GM19372 (cell line): ENCODE results near the gene EXOG.

ENCODE experiments used
- ATAC-seq: cut with Tn5 transposase; IDR thresholded peaks from one replicate; pipeline ENCODE4 v1.9.1; 2021; ENCODE audit warnings: mild to moderate bottlenecking, low read depth, moderate library complexity; ENCODE audit not compliant: unreplicated experiment

EXOG gene

DNA sequence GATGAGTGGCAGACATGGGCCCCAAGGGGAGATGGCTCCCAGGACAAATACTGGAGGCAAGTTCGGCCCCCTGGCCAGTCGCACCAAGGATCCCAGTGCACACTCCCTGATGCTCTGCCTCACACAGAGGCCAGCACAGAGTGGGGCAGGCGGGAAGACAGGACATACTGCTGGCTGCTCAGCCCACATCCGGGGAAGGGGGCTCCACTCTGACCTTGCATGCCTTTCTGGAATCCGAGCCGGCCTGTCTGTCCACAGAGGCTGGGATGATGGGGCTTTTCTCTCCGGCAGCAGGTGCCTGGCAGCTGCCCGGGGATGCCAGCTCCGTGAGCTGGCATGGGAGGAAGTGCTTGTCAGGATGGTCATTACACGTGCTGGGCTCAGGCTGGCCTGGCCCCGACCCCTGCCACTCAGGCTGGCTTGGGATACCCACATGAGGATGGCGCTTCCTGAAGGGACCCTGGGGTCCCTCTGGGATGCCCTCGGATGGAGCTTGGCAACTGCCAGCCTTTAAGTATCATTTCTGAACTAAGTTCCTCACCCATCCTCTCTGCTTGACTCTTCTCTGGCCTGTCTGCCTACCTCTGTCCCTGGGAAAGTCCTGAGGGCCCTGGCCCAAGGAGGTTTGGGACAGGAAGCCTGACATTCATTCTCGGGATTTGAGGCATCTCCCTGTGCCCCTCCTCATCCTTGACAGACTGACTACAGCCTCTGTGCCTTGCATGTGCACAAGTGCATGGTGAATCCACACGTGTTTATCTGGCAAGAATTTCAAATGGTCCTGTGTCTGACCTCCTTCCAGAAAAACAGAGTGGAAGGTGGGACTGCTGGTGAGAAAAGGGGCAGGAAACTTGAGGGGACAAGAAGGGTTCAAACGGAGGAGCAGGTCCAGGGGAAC, 46.5 kb downstream of the EXOG start:
- no peak for ATAC-seq

DNA sequence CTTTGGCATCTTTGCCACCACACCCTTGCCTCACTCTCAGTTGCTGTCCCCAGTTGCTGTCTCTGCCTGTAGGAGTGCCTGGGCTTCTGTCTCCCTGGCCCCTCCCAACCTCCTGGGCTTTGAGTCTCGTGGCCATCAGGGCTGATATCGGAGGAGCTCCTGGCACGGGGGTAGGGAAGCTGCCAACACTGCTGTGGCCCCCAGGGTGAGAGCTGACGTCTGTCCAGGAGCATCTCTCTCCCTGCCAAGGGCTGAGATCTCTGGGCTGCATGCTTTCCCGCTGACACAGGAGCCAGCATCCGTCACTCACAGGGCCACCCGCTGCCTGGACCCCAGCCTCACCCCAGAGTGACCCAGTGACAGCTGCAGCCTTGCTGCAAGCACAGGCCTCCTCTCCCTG, 47.4 kb downstream of the EXOG start:
- no peak for ATAC-seq

DNA sequence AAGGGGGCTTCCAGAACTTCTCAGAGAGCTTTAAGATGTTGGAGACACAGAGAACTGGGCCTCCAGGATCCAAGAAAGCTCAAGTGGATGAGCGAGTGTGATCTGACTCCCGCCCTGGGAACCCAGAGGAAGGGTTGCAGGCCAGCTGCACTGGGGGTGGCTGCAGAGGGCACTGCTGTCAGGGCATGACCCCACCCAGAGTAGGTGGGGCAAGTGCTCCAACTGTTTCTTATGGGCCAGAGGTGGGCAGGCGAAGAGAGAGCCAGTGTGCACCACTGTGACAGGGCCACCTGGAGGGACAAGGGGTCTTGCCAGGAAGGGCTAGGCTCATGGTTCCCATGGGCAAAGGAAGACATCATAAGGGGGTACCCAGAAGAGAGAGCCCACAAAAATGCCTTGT, 48.8 kb downstream of the EXOG start:
- ATAC-seq = no peak

DNA sequence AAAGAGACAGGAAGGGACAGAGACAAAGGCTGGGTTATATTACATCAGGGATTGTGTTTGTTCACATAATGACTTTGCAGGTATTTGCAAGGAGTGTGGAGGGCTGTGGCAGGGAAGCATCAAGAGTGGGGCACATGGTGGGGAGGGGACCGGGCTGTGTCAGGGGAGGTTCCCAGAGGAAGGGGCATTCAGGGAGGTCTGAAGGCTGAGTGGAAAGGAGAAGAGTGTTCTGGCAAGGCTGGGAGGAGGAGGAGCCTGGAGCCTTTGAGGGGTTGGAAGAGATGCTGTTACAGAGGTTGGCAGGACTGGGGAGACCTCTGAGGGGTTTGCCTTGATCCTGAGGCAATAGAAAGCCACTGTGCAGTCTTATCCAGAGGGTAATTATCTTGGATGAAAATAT, 49.4 kb downstream of the EXOG start:
- no peak for ATAC-seq

DNA sequence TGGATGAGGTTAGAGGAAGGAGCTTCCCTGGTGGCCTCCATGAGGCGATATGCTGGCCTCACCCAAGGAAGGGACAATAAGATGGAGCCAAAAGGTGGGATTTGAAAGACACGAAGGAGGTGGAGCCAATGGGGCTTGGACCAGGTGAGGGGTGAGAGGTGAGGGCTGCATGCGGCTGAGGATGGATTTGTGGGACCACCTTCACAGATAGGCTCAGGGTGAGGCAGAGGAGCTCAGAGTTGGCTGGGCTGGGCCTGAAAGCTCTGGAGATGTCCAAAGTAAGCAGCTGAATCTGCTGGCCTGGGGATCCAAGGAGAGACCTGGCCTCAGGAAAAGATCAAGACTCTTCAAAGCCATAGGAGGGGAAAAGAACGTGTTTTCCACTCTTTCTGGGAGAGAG, 49.8 kb downstream of the EXOG start:
- ATAC-seq = no peak

DNA sequence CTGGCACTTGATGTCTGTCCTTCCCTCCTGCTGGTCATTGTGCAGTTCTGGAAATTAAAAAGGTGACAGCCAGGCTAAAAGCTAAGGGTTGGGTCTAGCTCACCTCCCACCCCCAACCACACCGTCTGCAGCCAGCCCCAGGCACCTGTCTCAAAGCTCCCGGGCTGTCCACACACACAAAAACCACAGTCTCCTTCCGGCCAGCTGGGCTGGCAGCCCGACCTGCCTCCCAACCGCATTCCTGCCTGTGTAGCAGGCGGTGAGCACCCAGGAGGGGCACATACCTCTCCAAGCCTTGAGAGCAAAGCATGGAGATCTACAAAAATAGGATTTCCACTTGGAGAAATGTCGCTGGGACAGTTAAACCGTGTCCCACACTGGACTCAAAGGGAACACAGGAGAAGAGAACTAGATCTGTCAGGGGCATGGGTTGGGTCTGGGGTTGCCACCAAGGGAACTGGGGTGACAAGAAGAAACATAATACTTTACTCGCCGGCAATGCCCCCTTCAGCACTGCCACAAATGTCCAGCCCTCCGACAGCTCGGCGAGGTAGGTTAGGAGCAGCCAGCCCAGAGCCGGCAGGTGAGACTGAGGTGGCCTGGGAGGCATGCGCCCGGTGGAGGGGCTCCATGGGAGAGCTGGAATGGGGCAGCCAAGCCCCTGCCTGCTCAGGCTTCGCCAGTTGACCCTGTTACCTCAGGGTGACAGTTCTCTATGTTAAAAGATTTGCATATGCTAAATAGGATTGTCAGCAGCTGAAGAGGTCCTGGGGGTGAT, 52.2 kb downstream of the EXOG start:
- ATAC-seq = no peak

DNA sequence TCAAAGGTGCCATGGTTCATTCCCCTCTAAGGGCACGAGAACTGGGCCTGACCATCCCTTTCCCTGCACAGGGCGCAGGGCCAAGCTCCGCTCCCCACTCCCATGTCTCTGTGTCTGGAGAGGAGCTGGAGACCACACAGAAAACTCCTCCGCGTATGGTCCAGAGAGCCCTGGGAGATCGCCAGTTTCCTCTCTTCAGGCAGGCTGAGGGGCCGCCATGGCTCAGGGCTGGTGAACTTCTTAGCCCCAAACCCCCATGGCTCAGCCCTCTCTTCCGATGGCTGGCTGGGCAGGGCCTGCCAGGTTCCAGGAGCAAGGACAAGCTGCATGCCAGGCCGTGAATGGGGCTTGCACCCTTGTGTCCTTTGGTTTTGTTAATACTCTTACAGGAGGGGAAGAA, 52.9 kb downstream of the EXOG start:
- no peak for ATAC-seq

DNA sequence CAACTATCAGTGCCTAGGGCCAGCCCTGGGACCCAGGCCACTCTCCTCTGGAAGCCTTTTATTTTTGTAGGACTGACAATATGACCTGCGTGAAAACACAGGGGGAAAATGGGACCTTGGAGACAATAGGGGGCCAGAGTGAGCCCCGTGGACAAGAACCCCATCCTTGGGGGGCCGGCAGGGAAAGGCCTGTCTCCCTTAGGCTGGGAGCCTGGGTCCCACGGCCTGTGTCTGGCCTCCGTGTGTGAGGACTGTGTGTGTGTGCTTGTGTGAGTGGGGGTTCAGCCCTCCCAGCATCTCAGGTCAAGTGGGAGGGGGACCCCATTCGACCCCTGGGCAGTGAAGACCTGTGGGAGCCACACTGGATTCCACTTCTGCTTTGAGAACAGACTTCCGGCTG, 53.3 kb downstream of the EXOG start:
- no peak for ATAC-seq

DNA sequence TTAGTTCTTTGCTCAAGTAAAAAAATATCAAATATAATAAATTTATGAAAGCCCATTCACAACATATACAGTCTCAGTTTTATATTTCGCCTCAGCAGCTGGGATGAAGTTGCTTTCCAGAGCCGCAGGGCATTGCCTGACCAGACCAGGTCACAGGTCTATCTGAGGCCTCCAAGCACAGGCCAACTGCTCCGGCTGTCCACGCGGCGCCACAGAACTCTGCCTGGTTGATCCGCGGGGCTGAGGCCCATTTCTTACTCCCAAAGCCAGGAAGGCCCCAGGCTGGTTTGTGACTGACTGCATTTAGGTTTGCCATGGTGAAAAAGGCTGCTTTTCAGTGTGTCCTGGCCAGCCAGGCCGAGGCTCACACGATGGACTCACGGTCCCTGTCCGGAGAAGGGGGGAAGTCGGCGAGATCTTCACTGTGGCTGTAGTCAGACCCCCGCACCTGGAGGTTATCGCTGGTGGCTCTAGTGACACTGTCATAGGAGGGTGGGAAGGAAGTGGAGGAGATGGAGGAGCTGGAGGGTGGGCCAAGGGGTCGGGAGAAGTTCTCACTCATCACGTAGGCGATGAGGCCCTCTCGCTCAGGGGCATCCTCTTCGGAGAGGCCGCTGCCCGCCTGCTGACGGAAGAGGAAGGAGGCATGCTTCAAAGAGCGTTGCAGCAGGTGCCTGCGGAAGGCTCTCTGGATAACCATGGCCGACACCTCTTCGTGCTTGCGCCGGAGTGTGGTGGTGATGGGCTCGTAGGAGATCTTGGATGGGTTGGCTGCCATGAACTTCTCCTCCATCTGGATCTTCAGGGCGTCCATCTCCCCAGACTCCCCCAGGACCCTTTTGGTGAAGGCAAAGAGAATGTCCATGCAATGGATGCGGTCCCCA, 54.1 kb downstream of the EXOG start:
- no peak for ATAC-seq

DNA sequence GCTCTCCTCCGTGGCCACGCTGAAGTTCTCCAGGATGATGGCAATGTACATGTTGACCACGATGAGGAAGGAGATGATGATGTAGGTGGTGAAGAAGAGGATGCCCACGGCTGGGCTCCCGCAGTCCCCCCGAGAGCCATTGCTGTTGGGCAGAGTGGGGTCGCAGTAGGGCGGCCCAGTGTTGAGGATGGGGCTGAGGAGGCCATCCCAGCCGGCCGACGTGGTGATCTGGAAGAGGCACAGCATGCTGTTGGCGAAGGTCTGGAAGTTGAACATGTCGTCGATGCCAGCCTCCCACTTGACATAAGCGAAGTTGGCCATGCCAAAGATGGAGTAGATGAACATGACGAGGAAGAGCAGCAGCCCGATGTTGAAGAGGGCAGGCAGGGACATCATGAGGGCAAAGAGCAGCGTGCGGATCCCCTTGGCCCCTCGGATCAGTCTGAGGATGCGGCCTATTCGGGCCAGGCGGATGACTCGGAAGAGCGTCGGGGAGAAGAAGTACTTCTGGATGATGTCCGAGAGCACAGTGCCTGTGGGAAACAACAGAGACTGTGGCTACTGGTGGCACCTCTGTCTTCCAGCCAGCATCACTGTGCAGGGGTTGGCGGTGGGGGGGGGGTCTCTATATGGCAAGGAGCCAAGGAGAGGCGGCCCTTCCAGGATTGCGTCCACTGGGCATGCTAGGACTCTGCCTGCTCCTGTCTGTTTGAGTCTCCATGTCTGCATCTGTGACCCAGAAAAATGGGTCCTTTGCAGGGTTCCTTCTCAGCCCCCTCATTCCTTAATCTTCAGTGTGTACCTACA, 55.1 kb downstream of the EXOG start:
- ATAC-seq = no peak

DNA sequence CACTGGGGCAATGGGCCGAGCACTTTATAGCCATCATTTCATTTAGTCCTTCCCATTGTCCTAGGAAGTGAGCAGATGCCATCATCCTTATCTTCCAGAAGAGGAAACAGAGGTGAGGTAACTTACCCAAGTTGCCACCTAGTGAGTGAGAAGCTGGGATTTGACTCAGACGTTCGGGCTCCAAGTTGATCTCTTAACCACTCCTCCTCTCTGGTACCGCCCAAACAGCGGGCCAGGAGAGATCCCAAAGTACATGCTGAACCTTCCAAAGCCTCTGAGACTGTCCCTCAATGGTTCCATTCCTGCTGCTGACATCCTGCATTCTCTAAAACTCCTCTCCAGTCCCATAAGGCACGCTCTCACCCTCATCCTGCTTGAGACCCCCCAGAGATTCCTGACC, 56.2 kb downstream of the EXOG start:
- no peak for ATAC-seq

DNA sequence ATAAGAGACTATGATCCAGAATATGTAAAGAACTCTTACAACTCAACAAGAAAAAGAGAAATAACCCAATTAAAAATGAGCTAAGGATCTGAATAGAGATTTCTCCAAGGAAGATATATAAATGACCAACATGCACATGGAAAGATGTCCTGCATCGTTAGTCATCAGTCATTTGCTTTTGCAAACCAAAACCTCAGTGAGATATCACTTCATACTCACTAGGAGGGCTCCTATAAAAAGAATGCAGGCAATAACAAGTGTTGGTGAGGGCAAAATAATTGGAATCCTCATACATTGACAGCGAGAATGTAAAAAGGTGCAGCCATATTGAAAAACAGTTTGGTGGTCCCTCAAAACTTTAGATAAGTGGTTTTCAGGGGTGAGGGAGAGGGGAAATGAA, 56.9 kb downstream of the EXOG start:
- no peak for ATAC-seq

DNA sequence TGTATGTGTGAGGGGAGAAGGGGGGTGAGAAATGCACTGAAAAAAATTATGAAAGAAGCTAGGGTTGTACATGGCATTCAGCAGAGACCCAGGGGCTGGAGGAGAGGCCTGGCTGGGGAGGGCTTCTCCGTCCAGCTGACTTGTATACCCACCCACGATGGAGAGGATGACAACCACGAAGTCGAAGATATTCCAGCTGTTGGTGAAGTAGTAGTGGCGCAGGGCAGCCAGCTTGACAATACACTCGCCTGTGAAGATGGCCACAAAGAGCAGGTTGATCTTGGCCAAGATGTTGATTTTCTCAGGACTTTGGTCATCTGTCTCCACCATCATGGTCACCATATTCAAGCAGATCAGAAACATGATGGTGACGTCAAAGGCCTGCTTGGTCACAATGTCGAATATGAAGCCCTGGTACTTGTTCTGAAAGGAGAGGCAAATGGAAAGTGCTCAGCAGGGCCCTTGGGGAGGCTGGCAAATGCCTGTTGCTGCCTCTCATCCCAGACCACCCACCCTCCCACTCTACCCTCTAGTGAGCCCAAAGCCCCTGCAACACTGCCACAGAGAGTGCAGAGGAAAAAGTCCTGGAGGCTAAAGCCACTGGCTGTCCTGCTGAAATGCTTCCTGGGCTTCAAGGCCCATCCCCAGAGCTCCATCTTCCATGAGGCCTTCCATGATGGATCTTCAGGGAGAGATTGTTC, 58.1 kb downstream of the EXOG start:
- no peak for ATAC-seq

DNA sequence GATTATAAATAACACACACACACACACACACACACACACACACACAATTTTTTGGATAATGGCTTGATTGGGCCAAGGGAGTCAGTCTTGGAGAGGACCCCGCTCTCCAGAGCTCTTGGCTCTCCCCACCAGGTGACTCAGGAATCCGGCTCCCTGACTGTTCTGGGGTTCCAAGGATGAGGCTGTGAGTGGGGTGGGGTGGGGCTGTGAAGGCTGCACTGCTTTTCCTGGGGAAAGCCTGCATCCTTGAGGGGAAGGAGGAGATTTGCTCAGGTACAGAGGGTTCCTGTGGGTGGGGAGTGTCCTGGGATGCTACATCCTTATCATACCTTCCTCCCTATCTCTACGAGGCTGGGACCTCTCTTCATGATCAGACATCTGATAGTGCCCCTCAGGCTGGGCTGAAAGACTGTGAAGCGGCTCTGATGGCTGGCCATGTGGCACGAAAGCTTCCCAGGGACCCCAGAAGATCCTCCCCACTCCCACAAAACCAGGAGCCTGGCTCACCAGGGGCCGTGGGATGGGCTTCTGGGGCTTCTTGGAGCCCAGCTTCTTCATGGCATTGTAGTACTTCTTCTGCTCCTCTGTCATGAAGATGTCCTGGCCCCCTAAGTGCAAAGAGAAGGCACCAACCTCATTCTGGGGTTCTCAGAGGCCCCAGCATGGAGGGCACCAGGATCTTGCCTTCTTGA, 59.2 kb downstream of the EXOG start:
- ATAC-seq = no peak

DNA sequence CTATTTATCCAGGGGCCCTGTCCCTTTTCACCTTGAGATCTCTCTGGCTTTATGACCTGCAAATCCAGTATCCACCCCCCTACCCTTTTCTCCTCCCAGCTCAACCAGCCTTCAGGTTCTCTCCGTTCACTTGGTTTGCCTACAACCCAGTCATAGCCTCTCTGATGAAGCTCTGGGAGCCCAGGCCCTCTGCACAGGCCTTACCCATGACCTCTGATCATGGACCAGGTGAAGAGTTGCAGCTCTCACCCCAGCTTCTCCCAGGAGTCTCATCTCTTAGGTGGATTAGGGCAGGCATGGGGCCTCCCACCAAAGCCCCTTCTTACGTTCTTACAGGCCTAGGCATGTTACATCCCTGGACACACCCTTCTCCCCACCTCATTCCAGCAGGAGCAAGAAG, 59.8 kb downstream of the EXOG start:
- no peak for ATAC-seq

DNA sequence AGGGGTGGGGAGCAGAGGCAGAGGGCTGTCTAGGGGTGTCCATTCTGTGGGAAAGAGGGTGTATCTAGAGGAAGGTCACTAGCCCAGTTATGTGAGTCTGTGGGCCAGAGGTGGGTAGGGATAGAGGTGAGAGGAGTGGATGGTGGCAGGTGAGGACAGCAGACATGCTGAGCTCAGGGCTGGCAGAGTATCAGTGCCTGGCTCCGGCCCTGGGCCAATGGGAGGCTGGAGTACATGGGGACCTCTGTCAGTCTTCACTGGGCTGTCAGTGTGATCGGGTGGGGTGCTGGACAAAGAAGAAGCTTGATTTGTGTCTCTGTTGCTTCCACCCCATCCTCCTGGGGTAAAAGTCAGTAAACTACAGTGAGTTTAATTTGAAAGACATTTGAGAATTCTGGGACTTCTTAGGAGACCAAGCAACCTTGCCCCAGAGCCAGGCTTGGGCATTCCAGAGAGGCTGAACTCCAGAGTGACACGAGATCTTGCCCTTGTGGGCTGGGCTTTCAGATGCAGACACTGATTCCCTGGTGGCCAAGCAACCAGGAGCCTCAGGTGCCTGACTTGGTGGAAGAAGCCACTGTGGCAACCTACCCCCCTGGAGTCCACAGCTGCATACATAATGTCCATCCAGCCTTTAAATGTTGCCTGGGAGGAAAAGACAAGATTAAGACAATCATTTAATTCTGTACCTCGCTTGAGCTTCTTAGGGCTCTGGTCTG, 60.7 kb downstream of the EXOG start:
- ATAC-seq = no peak

DNA sequence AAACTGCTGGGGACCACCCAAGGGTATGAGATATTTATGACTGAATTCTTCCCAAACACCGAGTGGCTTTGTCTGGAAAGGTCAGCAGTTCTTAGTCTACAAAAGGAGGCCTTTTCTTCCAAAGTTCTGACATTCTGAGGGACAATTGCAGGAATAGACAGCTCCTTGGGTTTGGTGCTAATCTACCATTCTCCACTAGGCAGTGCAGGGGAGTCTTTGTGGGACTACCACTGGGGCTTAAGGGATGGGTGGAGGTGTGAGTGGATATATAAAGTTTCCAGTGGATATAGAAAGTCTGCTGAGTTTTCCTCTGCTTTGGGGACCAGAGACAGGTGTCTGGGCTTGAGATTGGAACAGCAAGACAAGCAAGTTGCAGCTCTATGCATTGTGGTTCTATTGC, 62.7 kb downstream of the EXOG start:
- no peak for ATAC-seq

DNA sequence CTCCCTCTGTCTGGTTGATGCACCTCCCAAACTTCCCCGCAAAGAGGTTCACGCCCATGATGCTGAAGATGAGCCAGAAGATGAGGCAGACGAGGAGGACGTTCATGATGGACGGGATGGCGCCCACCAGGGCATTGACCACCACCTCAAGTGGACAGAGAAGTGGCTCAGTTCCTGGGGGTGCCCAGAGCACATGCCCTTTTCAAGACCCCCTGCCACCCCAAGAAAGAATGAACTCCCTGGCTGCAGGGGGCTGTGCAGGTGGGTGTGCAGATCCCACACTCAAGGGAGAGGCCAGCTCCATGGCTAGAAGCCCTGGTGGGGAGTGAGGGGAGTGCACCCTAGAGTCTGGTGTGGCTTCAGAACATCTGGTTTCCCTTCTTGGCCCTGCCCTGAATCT, 64.1 kb downstream of the EXOG start:
- no peak for ATAC-seq
